ENCODE data around the gene GOLGA6B.
"Not testable (repeated sequence)": the region's sequence is repeated elsewhere in the genome, so short reads cannot be mapped to it uniquely, and the experiment has no call there.

- not testable (repeated sequence) for TF ChIP-seq POLR2A, POLR2AphosphoS5 (IDR thresholded peaks at IDR 0.05)
- TF ChIP-seq, protein P1, sequence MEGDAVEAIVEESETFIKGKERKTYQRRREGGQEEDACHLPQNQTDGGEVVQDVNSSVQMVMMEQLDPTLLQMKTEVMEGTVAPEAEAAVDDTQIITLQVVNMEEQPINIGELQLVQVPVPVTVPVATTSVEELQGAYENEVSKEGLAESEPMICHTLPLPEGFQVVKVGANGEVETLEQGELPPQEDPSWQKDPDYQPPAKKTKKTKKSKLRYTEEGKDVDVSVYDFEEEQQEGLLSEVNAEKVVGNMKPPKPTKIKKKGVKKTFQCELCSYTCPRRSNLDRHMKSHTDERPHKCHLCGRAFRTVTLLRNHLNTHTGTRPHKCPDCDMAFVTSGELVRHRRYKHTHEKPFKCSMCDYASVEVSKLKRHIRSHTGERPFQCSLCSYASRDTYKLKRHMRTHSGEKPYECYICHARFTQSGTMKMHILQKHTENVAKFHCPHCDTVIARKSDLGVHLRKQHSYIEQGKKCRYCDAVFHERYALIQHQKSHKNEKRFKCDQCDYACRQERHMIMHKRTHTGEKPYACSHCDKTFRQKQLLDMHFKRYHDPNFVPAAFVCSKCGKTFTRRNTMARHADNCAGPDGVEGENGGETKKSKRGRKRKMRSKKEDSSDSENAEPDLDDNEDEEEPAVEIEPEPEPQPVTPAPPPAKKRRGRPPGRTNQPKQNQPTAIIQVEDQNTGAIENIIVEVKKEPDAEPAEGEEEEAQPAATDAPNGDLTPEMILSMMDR (IDR thresholded peaks at IDR 0.05), result not testable (repeated sequence)
These were observed 26.0 kb upstream of the GOLGA6B start for GRCh38 chr15:72628249-72629067.
